ENCODE measurements around the gene SLC12A8. TPM values are rescaled to one million over a fixed set of nuclear protein-coding genes. Genes with fewer than 3 reads are reported as not detected.
A peak's percentile ranks its signal among the peaks of the same experiment; 100 is the strongest.

SLC12A8 gene
- total RNA-seq, 1 donor from 2014 or later = 9.2 TPM

- DNase-seq (ENCODE audit: low spot score, unreplicated experiment) = no peak
- Mint-ChIP-seq H3K36me3 (ENCODE audit: insufficient read depth) (peaks cover 4% of the 10 kb centered on the region), H3K4me1 (ENCODE audit: low read depth) (peaks cover 2% of the 10 kb centered on the region), H3K27me3 (no peaks in the 10 kb centered on the region), H3K9me3 (ENCODE audit: low read depth) (no peaks in the 10 kb centered on the region), H3K27ac (no peak overlapping the region), H3K4me3 (ENCODE audit: low read depth) (no peak overlapping the region)
- TF ChIP-seq CTCF (IDR thresholded peaks at IDR 0.05; ENCODE audit: unreplicated experiment) = no peak
Observed at GRCh38 chr3:125194061-125194848, 18.3 kb downstream of the SLC12A8 start.

GRCh38 chr3:125192190-125193035, 20.1 kb downstream of the SLC12A8 start:
- DNase-seq (ENCODE audit: low spot score, unreplicated experiment) = no peak
- no peaks in the 10 kb centered on the region for H3K9me3 Mint-ChIP-seq (ENCODE audit: low read depth)
- H3K4me3 Mint-ChIP-seq (ENCODE audit: low read depth) = no peak overlapping the region
- H3K4me1 Mint-ChIP-seq (ENCODE audit: low read depth) = peaks cover 2% of the 10 kb centered on the region
- TF ChIP-seq CTCF (IDR thresholded peaks at IDR 0.05; ENCODE audit: unreplicated experiment) = peak; percentile 25
- peak overlapping the region; percentile 70 for H3K27ac Mint-ChIP-seq
- H3K27me3 Mint-ChIP-seq = no peaks in the 10 kb centered on the region
- H3K36me3 Mint-ChIP-seq (ENCODE audit: insufficient read depth) = peaks cover 7% of the 10 kb centered on the region

GRCh38 chr3:125191730-125192129, 20.8 kb downstream of the SLC12A8 start:
- Mint-ChIP-seq H3K27me3 (no peaks in the 10 kb centered on the region), H3K4me1 (ENCODE audit: low read depth) (peaks cover 2% of the 10 kb centered on the region), H3K4me3 (ENCODE audit: low read depth) (no peak overlapping the region), H3K27ac (no peak overlapping the region), H3K9me3 (ENCODE audit: low read depth) (no peaks in the 10 kb centered on the region), H3K36me3 (ENCODE audit: insufficient read depth) (peaks cover 7% of the 10 kb centered on the region)
- no peak for TF ChIP-seq CTCF (IDR thresholded peaks at IDR 0.05; ENCODE audit: unreplicated experiment)
- no peak for DNase-seq (ENCODE audit: low spot score, unreplicated experiment)

- H3K9me3 Mint-ChIP-seq (ENCODE audit: low read depth) = no peaks in the 10 kb centered on the region
- H3K36me3 Mint-ChIP-seq (ENCODE audit: insufficient read depth) = peaks cover 7% of the 10 kb centered on the region
- no peak overlapping the region for H3K4me3 Mint-ChIP-seq (ENCODE audit: low read depth)
- H3K27ac Mint-ChIP-seq = no peak overlapping the region
- TF ChIP-seq CTCF (IDR thresholded peaks at IDR 0.05; ENCODE audit: unreplicated experiment) = no peak
- peaks cover 5% of the 10 kb centered on the region for H3K4me1 Mint-ChIP-seq (ENCODE audit: low read depth)
- H3K27me3 Mint-ChIP-seq = no peaks in the 10 kb centered on the region
- DNase-seq (ENCODE audit: low spot score, unreplicated experiment) = no peak
Observed at GRCh38 chr3:125191256-125191655, 21.3 kb downstream of the SLC12A8 start.

- Mint-ChIP-seq H3K4me1 (ENCODE audit: low read depth) (peaks cover 6% of the 10 kb centered on the region), H3K4me3 (ENCODE audit: low read depth) (no peak overlapping the region), H3K9me3 (ENCODE audit: low read depth) (no peaks in the 10 kb centered on the region), H3K27me3 (no peaks in the 10 kb centered on the region), H3K27ac (no peak overlapping the region), H3K36me3 (ENCODE audit: insufficient read depth) (peaks cover 7% of the 10 kb centered on the region)
- TF ChIP-seq CTCF (IDR thresholded peaks at IDR 0.05; ENCODE audit: unreplicated experiment) = no peak
- DNase-seq (ENCODE audit: low spot score, unreplicated experiment) = no peak
Observed at GRCh38 chr3:125190786-125191185, 21.8 kb downstream of the SLC12A8 start.
